Astrocyte (in vitro differentiated cells and primary cell): ENCODE measurements around the gene EIF3D.

ENCODE experiments used
- CTCF ChIP-seq: IDR thresholded peaks from 2 replicates; pipeline ENCODE4 v1.5.1; 2011; ENCODE audit warnings: low read depth, mild to moderate bottlenecking, inconsistent platforms, low read length, moderate library complexity; ENCODE audit not compliant: insufficient read depth
- EZH2 ChIP-seq: IDR thresholded peaks from 2 replicates; pipeline ENCODE4 v1.6.1; 2012; ENCODE audit warnings: mild to moderate bottlenecking, low read length, inconsistent platforms; ENCODE audit not compliant: insufficient read depth

- no peak for TF ChIP-seq CTCF
- TF ChIP-seq EZH2, result no peak
Measured at GRCh38 chr22:36471341-36471821, 57.6 kb downstream of the EIF3D start.
